GM10266 (cell line): ENCODE measurements around the gene TF.

ENCODE experiments used
- DNase-seq: peaks from one replicate; pipeline ENCODE4 v3.0.0; 2012; ENCODE audit errors: extremely low spot score
- TF ChIP-seq, protein P1 (sequence below): IDR thresholded peaks from 2 replicates; pipeline ENCODE4 v1.5.1; 2012; ENCODE audit warnings: mild to moderate bottlenecking, low read depth; ENCODE audit not compliant: control insufficient read depth, insufficient read depth; ENCODE audit errors: missing control alignments

TF gene

DNA sequence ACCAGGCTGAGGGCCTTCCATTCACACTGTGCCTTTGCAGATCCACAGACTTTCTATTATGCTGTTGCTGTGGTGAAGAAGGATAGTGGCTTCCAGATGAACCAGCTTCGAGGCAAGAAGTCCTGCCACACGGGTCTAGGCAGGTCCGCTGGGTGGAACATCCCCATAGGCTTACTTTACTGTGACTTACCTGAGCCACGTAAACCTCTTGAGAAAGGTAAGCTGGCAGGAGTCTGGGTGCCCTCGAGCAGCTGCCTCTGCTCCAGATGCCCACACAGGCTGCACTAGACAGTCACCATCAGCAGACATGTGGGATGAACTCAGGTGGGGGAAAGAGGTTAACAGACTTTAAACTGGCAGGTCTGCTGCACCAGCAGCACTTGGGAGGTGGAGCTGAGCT, 8.3 kb downstream of the TF start:
- TF ChIP-seq, protein P1, sequence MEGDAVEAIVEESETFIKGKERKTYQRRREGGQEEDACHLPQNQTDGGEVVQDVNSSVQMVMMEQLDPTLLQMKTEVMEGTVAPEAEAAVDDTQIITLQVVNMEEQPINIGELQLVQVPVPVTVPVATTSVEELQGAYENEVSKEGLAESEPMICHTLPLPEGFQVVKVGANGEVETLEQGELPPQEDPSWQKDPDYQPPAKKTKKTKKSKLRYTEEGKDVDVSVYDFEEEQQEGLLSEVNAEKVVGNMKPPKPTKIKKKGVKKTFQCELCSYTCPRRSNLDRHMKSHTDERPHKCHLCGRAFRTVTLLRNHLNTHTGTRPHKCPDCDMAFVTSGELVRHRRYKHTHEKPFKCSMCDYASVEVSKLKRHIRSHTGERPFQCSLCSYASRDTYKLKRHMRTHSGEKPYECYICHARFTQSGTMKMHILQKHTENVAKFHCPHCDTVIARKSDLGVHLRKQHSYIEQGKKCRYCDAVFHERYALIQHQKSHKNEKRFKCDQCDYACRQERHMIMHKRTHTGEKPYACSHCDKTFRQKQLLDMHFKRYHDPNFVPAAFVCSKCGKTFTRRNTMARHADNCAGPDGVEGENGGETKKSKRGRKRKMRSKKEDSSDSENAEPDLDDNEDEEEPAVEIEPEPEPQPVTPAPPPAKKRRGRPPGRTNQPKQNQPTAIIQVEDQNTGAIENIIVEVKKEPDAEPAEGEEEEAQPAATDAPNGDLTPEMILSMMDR = no peak
- no peak for DNase-seq

DNA sequence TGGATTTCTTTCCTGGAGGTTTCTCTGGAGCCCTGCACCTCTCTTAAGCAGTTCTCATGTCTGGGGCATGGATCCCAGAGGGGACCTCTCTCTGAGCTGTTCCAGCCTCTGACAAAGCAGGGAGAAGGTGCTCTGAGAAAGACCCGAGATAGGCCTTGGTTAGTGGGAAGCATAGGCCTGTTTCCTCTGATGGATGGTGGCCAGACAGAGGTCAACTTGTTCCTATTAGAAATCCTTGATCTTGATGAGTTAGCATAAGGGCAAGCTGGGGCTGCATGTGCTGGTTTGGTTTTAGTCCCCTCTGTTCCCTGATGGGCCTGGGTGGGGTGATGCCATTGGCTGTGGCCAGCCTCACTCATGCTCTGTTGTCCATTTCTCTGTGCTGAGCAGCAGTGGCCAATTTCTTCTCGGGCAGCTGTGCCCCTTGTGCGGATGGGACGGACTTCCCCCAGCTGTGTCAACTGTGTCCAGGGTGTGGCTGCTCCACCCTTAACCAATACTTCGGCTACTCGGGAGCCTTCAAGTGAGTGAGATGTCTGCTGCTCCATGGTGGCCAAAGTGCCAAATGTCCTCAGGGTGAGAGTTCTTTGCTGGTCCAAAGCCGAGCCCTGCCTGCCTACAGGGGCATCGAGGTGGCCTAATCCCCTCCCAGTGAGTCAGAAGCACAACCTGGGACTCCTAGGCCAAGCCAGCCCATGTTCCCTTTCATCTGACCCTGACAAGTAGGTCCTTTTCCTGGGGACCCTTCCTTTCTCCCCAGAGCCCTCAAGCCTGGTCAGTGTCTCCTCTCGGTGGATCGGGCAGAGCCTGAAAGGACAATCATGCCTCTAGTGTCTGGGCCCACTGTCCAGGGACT, 9.0 kb downstream of the TF start:
- TF ChIP-seq, protein P1 = no peak

DNA sequence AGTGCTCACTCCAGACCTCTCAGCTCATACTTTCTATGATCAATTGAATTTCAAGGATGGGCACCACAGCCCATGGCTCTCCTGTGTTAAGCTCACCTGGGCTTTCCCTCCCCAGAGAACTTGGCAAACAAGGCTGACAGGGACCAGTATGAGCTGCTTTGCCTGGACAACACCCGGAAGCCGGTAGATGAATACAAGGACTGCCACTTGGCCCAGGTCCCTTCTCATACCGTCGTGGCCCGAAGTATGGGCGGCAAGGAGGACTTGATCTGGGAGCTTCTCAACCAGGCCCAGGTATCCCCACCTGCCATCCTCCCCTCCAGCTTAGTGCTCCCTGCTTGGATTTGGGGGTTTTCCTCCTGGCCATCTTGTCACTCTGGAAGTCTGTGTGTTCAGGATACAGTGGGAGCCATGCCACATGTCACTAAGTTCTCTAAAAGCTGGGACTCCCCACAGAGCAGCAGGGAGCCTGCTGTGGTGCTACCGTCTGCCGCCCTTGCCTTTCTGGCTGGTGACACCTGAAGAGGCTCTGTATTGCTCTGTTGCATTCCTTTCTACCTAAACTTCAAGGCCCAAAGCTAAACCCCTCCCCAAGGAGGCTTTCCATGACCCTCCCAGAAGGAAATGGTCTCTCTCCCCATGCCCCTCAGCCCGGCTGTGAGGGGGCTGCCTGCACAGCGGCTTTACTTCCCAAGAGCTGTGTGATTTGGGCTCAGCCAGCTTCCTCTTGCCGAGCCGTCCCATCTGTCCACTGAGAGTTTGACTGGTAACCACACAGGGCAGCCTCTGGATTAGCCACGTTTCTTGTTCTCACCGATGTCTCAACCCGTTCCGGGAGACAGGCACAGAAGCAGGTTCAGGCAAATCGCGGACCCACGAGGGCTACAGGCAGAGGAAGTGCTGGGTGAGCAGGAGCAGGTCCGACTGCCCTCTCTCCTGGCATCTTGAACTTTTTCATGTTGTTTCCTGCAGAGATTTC, 10.8 kb downstream of the TF start:
- no peak for DNase-seq

More for the DNA sequence above, 9.0 kb downstream of the TF start:
- no peak for DNase-seq

DNA sequence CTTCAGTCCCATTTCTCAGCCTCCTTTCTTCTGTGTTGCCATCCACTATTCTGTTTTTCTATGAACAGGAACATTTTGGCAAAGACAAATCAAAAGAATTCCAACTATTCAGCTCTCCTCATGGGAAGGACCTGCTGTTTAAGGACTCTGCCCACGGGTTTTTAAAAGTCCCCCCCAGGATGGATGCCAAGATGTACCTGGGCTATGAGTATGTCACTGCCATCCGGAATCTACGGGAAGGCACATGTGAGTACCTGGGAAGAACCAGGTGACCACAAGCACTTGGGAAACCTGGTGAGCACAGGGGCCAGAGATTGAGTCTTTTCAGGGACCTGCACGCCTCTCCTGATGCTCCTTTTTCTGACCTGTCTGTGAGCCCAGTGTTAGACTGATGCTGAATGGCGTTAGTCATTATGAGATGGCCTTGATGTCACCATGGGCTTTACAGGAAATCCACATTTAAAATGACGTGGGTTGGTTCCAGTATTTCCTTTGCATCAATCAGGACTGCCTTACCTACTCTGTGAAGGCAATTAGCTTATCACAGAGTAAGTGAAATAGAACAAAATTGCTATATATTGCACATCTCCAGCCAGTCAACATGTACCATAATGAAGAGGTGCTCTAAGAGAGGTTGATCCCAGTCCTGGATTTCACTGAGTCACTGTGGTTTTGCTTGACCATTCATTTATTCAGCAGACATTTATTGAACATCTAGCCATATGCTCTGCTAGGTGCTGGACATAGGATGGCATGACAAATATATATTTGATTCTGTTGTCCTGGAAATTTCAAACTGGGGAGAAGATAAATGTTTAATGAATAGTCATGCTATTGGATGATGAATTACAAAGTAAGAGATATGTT, 11.7 kb downstream of the TF start:
- TF ChIP-seq, protein P1 = no peak
- no peak for DNase-seq

More for the DNA sequence above, 10.8 kb downstream of the TF start:
- TF ChIP-seq, protein P1 = no peak

DNA sequence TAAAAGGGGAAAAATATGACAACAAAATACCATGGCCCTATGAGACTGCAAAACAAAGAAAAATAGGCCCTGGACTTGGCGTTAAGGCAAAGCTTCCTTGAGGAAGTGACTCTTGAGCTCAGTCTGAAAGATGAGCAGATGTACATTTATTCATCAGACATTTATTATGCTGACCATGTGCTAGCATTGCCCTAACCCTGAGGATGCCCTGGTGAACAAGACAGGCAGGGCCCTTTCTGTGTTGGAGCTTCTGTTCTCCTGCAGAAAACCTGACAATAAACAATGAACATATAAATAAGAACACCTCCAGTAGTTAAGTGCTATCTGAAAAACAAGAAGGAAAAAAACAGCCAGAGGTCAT, 12.4 kb downstream of the TF start:
- TF ChIP-seq, protein P1 = no peak
- no peak for DNase-seq

DNA sequence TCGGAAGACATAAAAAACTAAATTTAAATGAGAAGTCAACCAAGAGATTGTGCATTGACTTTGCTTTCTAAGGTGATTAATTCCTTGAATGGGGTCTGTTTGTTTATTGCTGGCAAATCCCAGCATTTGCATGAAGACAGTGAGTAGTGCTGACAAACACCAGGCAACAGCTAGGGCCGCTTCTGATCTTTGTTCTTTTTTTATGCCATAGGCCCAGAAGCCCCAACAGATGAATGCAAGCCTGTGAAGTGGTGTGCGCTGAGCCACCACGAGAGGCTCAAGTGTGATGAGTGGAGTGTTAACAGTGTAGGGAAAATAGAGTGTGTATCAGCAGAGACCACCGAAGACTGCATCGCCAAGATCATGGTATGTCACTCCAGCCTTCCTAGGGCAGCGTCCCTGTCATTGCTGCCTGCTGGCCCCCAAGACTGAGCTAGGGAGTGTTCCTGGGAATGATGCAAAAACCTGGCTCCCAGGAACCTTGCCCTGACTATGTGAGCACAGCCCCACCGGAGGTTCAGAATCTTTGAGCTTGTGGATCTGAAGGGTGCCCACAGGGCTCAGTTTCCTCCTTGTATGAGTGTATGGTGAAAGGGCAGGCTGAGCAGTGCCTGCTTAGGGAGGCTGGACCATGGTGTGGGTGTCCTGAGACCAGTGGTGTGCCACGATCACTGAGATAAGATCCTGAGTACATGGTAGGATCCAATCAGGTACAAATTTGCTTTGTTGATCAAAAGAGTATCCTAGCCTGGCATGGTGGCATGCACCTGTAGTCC, 13.0 kb downstream of the TF start:
- DNase-seq = no peak
- TF ChIP-seq, protein P1 = no peak
